GM21381 (cell line): ENCODE results near the gene RFFL.
"Not testable (repeated sequence)": the region's sequence is repeated elsewhere in the genome, so short reads cannot be mapped to it uniquely, and the experiment has no call there.

Source experiments
- ATAC-seq: cut with Tn5 transposase; IDR thresholded peaks from one replicate; pipeline ENCODE4 v1.9.1; 2021; ENCODE audit warnings: mild to moderate bottlenecking, moderate library complexity; ENCODE audit not compliant: unreplicated experiment

Gene RFFL, protein sequence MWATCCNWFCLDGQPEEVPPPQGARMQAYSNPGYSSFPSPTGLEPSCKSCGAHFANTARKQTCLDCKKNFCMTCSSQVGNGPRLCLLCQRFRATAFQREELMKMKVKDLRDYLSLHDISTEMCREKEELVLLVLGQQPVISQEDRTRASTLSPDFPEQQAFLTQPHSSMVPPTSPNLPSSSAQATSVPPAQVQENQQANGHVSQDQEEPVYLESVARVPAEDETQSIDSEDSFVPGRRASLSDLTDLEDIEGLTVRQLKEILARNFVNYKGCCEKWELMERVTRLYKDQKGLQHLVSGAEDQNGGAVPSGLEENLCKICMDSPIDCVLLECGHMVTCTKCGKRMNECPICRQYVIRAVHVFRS

GRCh38 chr17:35063514-35064223 is at the start of gene RFFL:
Gene RFFL, minus strand, starts transcription at chr17:35063707. Its CDS starts 37,154 bp downstream, at chr17:35026553.
- ATAC-seq = peak; percentile 92

DNA sequence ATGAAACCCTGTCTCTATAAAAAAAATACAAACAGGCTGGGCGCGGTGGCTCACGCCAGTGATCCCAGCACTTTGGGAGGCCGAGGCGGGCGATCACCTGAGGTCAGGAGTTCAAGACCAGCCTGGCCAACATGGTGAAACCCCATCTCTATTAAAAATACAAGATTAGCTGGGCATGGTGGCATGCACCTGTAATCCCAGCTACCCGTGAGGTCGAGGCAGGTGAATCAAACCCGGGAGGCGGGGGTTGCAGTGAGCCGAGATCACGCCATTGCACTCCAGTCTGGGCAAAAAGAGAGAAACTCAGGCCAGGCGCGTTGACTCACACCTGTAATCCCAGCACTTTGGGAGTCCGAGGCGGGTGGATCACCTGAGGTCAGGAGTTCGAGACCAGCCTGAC is 47.3 kb upstream of the RFFL start:
- ATAC-seq = not testable (repeated sequence)

- no peak for ATAC-seq
Measured at GRCh38 chr17:35104844-35105450, 41.4 kb upstream of the RFFL start.

GRCh38 chr17:35103271-35103670 is 39.8 kb upstream of the RFFL start:
- no peak for ATAC-seq

DNA sequence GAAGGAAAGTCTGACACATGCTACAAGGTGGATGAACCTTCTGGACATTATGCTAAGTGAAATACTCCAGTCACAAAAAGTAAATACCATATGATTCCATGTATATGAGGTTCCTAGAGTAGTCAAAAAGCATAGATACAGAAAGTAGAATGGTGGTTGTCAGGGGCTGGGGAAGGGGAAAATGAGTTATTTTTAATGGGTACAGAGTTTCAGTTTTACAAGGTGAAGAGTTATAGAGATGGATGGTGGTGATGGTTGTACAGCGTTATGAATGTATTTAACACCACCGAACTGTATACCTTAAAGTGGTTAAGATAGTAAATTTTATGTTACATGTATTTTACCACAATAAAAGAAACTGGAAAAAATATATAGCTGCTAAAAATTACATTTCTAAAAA is 38.2 kb upstream of the RFFL start:
- ATAC-seq = no peak

DNA sequence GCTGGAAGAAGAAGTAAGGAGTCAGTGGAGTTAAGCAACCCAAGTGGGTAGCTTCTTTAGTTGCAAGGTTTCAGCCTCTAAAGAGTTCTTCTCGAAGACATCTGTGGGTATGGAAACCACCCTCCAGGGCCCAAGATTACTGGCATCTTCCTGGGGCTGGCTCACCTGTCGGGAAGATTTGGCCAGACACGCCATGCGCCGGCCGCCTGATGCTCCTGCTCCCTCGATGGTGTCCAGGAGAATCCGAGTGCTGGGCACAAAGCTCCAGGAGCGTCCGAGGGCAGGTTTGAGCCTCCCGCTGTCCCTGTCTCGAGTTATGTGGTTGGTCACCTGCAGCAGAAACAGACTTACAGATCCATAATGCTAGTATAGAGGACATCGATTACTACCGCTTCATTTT is 37.5 kb upstream of the RFFL start:
- ATAC-seq = no peak

GRCh38 chr17:35099908-35100307 is 36.4 kb upstream of the RFFL start:
- ATAC-seq = no peak

- ATAC-seq = no peak
Measured at GRCh38 chr17:35097776-35098175, 34.3 kb upstream of the RFFL start.

DNA sequence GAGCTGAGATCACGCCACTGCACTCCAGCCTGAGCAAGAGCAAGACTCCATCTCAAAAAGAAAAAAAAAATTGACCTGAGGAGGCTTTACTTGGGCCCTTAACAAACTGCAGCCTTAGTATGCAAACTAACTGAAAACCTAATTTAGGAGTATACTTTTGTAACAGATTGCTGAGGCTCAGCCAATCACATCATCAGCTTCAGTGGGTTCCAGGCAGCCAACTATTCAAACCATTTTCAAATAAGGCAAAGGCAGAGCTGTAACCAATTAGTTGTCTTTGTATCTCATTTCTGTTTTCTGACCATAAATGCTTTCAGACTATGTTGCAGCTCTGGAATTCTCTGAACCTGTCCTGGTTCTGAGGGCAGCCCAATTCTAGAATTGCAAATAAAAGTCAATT is 32.2 kb upstream of the RFFL start:
- no peak for ATAC-seq

- no peak for ATAC-seq
Measured at GRCh38 chr17:35094902-35095301, 31.4 kb upstream of the RFFL start.

DNA sequence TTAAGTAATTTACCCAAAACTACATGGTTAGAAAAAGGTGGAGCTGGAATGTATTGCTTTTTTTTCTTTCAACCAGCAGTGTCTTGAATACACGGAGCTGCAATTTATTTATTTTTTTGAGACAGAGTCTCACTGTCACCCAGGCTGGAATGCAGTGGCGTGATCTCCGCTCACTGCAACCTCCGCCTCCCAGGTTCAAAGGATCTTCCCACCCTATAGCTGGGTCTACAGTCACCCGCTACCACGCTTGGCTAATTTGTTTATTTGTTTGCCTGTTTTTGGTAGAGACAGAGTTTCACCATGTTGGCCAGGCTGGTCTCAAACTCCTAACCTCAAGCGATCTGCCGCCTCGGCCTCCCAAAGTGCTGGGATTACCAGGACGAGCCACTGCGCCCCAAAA is 27.2 kb upstream of the RFFL start:
- not testable (repeated sequence) for ATAC-seq

- ATAC-seq = peak; percentile 10
Measured at GRCh38 chr17:35089586-35090296, 26.2 kb upstream of the RFFL start.

DNA sequence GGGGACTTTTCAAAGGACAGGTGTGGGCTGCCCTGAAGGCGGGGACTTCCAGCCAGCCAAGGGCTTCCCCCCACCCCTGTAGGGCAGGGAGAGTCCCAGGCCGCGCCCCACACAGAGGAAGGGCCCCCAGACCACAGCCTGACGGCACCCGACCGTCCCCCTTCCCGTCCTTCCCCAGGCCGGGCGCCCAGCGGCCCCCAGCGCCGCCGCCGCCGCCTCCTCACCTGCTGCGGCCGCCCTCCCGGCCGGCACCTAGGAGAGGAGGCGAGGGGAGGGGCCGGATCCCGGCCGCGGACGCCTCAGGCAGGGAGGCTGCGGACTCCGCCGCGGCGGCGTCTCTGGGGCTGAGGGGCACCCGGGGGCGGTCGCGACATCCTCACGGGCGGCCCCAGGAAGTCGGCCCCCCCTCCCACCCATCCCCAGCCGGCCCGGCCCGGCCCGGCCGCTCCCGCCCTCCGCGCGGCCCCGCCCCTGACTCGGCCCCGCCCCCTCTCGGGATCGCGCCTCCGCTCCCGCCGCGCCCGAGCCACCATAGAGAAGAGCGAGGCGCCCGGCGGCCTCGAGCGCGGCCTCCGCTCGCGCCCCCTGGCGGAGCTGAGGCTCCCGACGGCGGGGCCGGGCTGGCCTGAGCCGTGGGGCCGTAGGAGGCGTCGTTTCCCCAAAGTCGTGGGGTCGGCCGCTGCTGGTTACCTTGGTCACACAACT is 25.5 kb upstream of the RFFL start:
- peak; percentile 70 for ATAC-seq

DNA sequence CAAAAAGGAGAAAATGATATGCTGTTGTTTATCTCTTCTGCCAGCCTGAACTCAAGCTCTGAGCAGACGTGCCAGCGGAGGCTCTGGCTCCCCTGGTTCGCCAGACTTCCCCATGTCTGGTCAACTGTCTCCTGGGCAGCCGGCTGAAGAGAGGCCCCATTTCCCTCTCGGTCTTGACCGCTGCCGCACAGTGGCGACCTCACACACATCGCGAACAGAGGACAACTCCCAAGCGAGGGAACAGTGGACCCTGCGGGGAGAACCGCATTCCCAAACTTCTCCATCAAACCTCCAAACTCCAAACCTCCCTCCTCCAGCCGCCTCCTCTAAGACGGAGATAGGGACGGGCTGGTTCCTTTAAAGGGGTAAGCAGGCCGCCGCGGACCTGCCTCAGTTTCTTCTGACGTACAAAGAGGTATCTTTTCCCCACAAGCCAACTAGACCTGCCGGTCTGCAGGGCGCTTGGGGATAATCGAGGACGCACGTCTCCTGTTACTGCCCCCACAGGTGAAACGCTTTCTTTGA is 24.9 kb upstream of the RFFL start:
- no peak for ATAC-seq

DNA sequence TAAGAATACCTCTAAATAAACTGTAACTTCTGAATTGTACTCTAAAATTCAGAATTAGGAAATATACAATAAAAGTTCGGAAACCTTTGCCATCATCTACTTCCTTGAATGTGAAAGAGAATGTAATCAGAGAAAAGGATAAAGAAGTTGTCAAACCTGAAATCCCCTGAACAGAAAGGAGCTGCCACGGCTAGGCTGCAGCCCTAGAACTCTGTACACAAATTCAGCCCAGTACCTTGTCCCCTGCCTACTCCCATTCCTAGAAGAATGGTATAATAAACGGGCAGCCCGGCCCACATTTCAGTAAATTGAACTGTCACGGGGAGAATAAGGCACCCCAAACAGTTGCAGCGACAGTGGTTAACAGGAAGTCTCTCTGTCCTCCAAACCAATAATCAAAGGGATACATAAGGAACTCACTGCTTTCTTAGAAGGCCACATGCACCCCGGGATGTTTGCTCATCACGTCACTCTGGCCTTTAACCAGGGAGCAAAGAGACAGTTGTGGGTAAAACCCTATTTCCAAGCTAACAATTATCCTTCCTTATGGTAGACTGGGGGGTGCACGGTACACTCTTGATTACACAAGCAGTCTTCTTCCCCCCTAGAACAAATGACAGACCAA is 24.3 kb upstream of the RFFL start:
- ATAC-seq = no peak

- no peak for ATAC-seq
Measured at GRCh38 chr17:35086931-35087573, 23.5 kb upstream of the RFFL start.

- no peak for ATAC-seq
Measured at GRCh38 chr17:35086164-35086563, 22.7 kb upstream of the RFFL start.

DNA sequence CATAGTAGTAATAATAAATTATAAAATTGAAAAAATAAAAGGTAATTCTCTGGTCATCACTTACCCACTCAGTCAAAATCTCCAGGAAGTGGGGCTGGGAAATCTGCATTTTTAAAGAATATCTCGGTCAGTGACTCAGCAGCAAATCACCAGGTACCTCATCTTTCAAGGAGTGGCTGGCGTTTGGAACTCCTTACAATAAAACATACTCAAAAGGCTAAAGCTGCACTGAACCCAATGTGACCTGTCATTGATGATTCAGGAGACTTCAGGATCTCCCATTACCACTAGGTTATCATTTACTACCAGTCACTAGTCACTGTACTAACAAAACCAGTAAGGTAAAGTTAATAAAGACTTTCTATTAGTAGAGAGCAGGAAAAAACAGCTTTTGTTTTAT is 21.5 kb upstream of the RFFL start:
- no peak for ATAC-seq

DNA sequence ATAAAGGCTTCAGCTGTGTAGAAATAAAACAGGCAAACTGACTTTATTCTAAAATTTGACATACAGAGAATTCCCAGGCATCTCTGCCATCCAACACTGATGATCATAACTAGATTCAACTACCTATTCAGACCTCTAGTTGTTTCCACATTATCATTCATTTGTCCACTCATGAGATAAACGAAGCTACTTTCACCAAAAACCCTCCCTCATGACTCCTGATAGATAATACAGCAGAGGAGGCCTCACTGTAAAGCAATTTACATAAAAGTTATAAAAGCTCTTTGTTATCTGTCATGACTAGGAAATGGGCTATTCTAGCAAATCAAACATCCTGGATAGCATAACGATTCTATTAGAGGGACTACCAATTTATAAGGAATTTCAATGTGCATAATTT is 19.6 kb upstream of the RFFL start:
- no peak for ATAC-seq
